Body of pancreas (tissue), 4 donors: ENCODE data around the gene HSH2D.

Source experiments
- CTCF ChIP-seq, 7 experiments: fragments of 450-650 bp in 4 of 7; fragments of 200-600 bp in 3 of 7; sonication (generic) in 3 of 7; IDR thresholded peaks; one replicate each; pipeline ENCODE4 v1.5.1; 2016 to 2019; ENCODE audit warnings: antibody characterized with exemption in 7 of 7
- POLR2A ChIP-seq, 3 donors: fragments of 450-650 bp; IDR thresholded peaks; one replicate each; pipeline ENCODE4 v1.6.1; 2016; ENCODE audit warnings: antibody characterized with exemption in 3 of 3, mild to moderate bottlenecking in 2 of 3

- TF ChIP-seq POLR2A (IDR thresholded peaks at IDR 0.05), result no peak
- TF ChIP-seq CTCF (IDR thresholded peaks at IDR 0.05), result no peak
Measured at GRCh38 chr19:16125737-16126495, 17.6 kb upstream of the HSH2D start.
